ENCODE measurements around the gene C12orf43.

C12orf43 gene

DNA sequence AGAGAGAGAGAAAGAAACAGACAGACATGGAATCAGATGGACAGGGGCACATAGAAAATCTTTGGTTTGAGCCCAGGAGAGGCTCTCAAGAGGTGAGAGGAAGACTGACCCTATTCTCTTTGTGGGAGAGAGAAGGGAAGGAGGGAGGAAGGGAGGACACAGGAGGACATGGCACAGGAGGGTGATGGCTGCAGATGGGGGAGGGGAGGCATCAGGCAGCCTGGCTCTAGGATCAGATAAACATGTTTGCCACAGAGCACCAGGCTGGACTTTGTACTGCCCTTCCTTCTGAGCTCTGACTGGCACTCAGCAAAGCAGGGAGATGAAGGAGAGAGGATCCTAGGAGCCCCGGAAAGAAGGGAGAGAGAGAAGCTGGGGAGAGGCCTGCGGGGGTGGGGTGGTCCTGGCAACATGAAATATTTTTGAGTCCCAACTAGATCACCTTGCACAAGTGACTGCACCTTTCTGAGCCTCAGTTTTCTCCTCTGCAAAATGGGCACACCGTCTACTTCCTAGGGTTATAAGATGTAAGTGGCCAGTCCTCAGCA lies 31.9 kb downstream of the C12orf43 start:
- H3K4me3 ChIP-seq (ENCODE audit: control insufficient read depth, low read depth, low read length): no peak overlapping the region
- no peak for DNase-seq (ENCODE audit: low read depth)
- TF ChIP-seq, protein P1, sequence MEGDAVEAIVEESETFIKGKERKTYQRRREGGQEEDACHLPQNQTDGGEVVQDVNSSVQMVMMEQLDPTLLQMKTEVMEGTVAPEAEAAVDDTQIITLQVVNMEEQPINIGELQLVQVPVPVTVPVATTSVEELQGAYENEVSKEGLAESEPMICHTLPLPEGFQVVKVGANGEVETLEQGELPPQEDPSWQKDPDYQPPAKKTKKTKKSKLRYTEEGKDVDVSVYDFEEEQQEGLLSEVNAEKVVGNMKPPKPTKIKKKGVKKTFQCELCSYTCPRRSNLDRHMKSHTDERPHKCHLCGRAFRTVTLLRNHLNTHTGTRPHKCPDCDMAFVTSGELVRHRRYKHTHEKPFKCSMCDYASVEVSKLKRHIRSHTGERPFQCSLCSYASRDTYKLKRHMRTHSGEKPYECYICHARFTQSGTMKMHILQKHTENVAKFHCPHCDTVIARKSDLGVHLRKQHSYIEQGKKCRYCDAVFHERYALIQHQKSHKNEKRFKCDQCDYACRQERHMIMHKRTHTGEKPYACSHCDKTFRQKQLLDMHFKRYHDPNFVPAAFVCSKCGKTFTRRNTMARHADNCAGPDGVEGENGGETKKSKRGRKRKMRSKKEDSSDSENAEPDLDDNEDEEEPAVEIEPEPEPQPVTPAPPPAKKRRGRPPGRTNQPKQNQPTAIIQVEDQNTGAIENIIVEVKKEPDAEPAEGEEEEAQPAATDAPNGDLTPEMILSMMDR (conservative IDR thresholded peaks at IDR 0.05; ENCODE audit: control insufficient read depth, insufficient read depth, low read depth, low read length): no peak

DNA sequence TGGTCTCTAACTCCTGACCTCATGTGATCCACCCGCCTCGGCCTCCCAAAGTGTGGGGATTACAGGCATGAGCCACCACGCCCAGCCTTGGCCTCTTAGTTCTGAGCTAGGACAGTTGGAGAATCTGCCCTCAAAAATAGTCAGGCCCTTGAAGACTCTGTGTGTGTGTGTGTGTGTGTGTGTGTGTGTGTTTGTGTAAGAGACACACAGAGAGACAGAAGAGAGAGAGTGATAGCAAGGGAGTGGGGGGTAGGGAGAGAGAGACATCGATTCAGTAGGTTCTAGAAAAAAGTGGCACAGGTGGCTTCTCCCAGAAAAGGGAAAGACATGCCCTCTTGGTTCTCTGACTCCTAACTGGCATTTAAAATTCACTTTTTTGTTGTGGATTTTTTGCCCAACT lies 32.5 kb downstream of the C12orf43 start:
- DNase-seq (ENCODE audit: low read depth): no peak
- TF ChIP-seq, protein P1 (conservative IDR thresholded peaks at IDR 0.05; ENCODE audit: control insufficient read depth, insufficient read depth, low read depth, low read length): no peak
- no peak overlapping the region for H3K4me3 ChIP-seq (ENCODE audit: control insufficient read depth, low read depth, low read length)

DNA sequence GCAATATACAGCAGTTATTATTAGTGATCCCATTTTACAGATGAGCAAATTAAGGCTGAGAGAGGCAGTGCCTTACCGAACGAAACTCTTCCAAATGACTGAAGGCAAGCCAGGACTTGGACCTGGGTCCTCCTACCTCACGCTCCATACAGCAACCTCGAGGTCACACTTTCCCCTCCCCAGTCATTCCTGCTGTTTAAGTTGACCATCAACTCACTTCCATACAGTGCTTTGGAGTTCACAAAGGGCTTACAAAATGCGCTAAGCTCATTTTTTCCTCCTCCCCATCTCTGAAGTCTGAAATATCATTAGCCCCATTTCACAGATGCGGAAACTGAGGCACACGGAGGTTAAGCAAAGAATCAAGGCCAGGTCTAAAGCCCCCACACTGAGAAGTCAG lies 33.6 kb downstream of the C12orf43 start:
- DNase-seq (ENCODE audit: low read depth): no peak
- TF ChIP-seq, protein P1 (conservative IDR thresholded peaks at IDR 0.05; ENCODE audit: control insufficient read depth, insufficient read depth, low read depth, low read length): no peak
- H3K4me3 ChIP-seq (ENCODE audit: control insufficient read depth, low read depth, low read length): no peak overlapping the region

DNA sequence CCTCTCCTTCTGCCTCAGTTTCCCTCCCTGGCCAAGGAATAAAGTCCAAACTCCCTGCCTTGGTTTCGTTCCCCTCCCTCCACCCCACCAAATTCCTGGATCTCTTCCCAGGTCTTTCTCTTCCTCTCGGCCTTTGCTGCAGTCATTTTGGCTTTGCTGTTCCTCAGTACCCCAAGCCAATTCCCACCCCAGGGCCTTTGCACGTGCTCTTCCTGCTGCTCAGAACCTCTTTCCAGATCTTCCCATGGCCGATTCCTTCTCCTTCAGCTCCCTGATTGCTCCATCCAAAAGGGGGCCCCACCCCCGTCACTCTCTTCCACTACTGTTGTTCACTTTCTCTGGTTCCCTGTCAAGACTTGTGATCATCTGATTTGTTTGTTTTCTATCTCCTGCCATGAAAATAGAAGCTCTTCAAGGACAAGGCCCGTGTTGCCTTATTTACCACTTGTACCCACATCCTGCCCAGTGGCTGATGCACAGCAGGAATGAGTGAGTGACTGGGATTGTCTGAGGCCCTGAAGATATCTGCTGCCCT lies 34.8 kb downstream of the C12orf43 start:
- TF ChIP-seq, protein P1 (conservative IDR thresholded peaks at IDR 0.05; ENCODE audit: control insufficient read depth, insufficient read depth, low read depth, low read length): no peak
- H3K4me3 ChIP-seq (ENCODE audit: control insufficient read depth, low read depth, low read length): no peak overlapping the region
- DNase-seq (ENCODE audit: low read depth): no peak

DNA sequence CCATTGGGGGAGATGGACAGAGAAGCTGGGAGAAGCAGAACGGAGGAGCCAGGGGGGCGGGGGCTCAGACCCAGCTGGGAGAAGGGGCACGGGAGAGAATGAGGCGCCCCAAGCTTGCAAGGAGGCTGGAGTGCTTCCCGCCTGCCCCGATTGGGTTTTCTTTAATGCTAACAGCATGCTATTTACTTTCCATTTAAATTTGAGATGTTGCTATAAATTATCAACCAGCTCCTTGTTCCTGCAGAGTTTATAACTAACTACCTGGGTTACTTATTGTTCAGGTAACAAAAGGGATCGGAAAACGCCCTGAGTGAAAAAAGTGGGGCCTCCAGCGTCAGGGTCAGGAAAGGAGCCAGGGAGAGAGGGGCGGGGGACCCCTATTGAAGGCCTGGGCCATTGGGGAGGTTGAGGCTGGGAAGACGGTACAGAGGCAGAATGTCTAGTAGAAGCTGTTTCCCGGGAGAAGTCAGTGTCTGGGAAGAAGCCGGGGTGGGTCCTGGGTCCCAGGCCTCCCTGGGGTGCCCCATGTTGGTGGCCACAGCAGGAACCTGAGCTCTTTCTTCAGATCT lies 35.4 kb downstream of the C12orf43 start:
- TF ChIP-seq, protein P1 (conservative IDR thresholded peaks at IDR 0.05; ENCODE audit: control insufficient read depth, insufficient read depth, low read depth, low read length): no peak
- no peak overlapping the region for H3K4me3 ChIP-seq (ENCODE audit: control insufficient read depth, low read depth, low read length)

DNA sequence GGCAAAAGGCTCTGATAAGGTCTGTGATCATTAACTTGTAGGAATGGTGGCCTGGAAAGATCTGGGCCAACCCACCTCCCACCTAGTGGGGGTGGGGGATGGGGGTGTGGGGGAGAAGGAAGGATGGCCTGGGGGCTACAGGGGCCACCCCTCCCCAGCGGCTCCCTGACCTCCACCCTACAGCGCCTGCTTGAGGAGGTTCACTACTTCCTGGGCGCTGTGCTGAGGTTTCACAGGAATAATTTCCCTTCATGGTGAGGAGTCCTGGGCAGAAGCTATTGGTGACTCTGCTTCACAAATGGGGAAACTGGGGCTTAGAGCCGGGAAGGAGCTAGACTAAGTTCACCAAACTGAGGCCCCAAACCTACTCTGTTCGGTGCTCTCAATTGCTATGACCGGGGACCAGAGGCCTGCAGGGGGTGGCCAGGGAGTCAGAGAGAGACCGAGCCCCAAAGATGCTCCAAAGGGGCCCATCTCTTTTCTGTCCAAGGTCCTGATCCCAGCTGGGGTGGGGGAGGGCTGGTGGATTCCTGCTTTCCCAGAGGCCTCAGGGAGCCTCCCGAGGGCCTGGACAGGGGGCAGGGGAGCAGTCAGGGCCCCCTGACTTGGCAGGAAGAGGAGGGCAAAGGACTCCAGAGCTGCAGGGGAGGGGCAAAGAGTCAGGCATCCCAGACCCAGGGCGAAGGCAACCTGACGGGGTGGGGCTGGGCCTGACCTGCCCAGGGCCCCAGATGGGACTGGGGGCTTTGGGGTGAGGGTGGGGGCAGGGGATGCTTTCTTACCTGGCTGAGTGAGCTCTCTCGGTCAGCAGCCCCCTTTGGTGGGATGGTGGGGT lies 36.2 kb downstream of the C12orf43 start:
- no peak for DNase-seq (ENCODE audit: low read depth)
- H3K4me3 ChIP-seq (ENCODE audit: control insufficient read depth, low read depth, low read length): no peak overlapping the region
- TF ChIP-seq, protein P1 (conservative IDR thresholded peaks at IDR 0.05; ENCODE audit: control insufficient read depth, insufficient read depth, low read depth, low read length): no peak

More for the DNA sequence above, 35.4 kb downstream of the C12orf43 start:
- DNase-seq (ENCODE audit: low read depth): no peak
